ENCODE data around the gene PDE4B. TPM values are rescaled to one million over a fixed set of nuclear protein-coding genes. Genes with fewer than 3 reads are reported as not detected.

PDE4B gene
- polyA plus RNA-seq, 1 donor from 2014 or later = 135 TPM

DNA sequence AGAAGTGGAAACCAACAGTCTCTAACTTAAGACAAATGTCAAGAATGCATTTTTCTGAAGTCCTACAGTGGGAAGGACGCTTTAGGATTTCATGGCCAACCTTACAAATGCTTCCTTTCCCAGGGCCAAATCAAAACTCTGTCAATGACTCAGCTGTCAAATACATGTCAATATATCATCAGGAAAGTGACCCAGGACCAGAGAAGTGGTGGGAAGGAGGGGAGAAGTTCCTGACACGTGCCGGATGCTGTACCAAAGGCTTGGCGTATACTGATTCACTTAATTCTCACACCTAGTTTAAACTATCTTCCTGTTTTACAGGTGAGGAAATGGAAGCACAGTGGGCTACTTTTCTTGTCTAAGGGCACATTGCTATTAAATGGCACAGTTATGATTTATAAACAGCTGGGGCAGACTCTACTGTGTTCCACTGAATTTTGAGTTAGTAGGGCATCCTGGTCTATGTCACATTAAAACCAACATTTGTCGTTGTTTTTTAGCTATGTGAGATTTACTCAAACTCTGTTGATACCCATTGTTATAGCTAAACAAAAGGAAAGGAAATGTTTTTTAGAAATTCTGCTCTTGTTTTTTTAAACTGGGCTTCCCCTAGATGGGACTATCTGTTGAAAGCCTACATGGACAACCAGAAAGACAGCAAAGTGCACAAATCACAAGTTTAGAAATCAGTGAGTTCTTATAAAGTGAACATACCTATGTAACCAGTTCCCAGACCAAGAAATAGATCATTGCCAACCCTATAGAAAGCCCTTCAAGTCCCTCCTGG lies 533.1 kb downstream of the PDE4B start:
- Histone ChIP-seq H3F3A (ENCODE audit: insufficient read depth, low read length, poor library complexity, severe bottlenecking) (no peaks in the 10 kb centered on the region), H2AFZ (ENCODE audit: low read depth, low read length) (no peak overlapping the region), H3K4me2 (ENCODE audit: low read length) (no peak overlapping the region), H3K79me2 (replicated peaks; ENCODE audit: insufficient read depth, low read length) (no peaks in the 10 kb centered on the region), H3K9me3 (ENCODE audit: low read length) (no peaks in the 10 kb centered on the region), H3K27ac (ENCODE audit: low read length) (no peak overlapping the region), H3K27me3 (ENCODE audit: insufficient read depth, low read depth, low read length) (no peaks in the 10 kb centered on the region), H3K36me3 (ENCODE audit: insufficient read depth, low read length) (no peaks in the 10 kb centered on the region), H3K9me2 (ENCODE audit: insufficient read depth, low read length) (no peaks in the 10 kb centered on the region), H4K20me1 (ENCODE audit: insufficient read depth) (no peaks in the 10 kb centered on the region), H3K9ac (ENCODE audit: low read length) (no peak overlapping the region), H3K4me3 (ENCODE audit: low read length) (no peak overlapping the region)
- TF ChIP-seq, protein P1, sequence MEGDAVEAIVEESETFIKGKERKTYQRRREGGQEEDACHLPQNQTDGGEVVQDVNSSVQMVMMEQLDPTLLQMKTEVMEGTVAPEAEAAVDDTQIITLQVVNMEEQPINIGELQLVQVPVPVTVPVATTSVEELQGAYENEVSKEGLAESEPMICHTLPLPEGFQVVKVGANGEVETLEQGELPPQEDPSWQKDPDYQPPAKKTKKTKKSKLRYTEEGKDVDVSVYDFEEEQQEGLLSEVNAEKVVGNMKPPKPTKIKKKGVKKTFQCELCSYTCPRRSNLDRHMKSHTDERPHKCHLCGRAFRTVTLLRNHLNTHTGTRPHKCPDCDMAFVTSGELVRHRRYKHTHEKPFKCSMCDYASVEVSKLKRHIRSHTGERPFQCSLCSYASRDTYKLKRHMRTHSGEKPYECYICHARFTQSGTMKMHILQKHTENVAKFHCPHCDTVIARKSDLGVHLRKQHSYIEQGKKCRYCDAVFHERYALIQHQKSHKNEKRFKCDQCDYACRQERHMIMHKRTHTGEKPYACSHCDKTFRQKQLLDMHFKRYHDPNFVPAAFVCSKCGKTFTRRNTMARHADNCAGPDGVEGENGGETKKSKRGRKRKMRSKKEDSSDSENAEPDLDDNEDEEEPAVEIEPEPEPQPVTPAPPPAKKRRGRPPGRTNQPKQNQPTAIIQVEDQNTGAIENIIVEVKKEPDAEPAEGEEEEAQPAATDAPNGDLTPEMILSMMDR (IDR thresholded peaks at IDR 0.05; ENCODE audit: poor library complexity, severe bottlenecking) = no peak
- TF ChIP-seq TAF1 (IDR thresholded peaks at IDR 0.05; ENCODE audit: low read depth) (no peak), EZH2 (IDR thresholded peaks at IDR 0.05; ENCODE audit: borderline replicate concordance, insufficient read depth, low read length, poor library complexity, severe bottlenecking) (no peak), EP300 (conservative IDR thresholded peaks at IDR 0.05; ENCODE audit: poor library complexity, severe bottlenecking) (no peak), MXI1 (conservative IDR thresholded peaks at IDR 0.05; ENCODE audit: poor library complexity, severe bottlenecking) (no peak), RAD21 (conservative IDR thresholded peaks at IDR 0.05) (no peak), SMC3 (conservative IDR thresholded peaks at IDR 0.05; ENCODE audit: poor library complexity) (no peak), POLR2AphosphoS5 (IDR thresholded peaks at IDR 0.05) (no peak)
- TF ChIP-seq, protein P2, sequence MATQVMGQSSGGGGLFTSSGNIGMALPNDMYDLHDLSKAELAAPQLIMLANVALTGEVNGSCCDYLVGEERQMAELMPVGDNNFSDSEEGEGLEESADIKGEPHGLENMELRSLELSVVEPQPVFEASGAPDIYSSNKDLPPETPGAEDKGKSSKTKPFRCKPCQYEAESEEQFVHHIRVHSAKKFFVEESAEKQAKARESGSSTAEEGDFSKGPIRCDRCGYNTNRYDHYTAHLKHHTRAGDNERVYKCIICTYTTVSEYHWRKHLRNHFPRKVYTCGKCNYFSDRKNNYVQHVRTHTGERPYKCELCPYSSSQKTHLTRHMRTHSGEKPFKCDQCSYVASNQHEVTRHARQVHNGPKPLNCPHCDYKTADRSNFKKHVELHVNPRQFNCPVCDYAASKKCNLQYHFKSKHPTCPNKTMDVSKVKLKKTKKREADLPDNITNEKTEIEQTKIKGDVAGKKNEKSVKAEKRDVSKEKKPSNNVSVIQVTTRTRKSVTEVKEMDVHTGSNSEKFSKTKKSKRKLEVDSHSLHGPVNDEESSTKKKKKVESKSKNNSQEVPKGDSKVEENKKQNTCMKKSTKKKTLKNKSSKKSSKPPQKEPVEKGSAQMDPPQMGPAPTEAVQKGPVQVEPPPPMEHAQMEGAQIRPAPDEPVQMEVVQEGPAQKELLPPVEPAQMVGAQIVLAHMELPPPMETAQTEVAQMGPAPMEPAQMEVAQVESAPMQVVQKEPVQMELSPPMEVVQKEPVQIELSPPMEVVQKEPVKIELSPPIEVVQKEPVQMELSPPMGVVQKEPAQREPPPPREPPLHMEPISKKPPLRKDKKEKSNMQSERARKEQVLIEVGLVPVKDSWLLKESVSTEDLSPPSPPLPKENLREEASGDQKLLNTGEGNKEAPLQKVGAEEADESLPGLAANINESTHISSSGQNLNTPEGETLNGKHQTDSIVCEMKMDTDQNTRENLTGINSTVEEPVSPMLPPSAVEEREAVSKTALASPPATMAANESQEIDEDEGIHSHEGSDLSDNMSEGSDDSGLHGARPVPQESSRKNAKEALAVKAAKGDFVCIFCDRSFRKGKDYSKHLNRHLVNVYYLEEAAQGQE (IDR thresholded peaks at IDR 0.05; ENCODE audit: borderline replicate concordance) = no peak

DNA sequence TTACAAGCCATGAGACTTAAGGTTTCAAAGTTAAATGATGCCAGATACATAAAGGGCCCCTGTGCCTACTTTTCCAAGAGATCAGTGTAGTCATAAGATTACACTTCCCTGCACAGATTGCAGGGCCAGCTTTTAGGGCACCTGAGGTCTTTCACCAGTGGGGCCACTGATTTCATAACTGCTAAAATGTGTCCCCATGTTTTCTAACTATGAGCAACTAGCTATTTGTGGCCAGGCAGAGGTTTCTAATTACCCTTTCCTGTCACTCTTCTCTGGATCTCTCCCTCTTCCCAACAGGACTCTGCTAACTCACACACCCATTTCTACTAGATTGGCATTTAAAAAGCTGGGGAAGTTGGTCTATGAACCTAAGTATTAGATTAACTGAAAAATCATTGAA lies 534.2 kb downstream of the PDE4B start:
- H3K4me3 ChIP-seq (ENCODE audit: low read length) = no peak overlapping the region
- no peaks in the 10 kb centered on the region for H3K9me3 ChIP-seq (ENCODE audit: low read length)
- H3K4me2 ChIP-seq (ENCODE audit: low read length) = no peak overlapping the region
- TF ChIP-seq TAF1 (IDR thresholded peaks at IDR 0.05; ENCODE audit: low read depth) (no peak), EP300 (conservative IDR thresholded peaks at IDR 0.05; ENCODE audit: poor library complexity, severe bottlenecking) (no peak), RAD21 (conservative IDR thresholded peaks at IDR 0.05) (no peak), MXI1 (conservative IDR thresholded peaks at IDR 0.05; ENCODE audit: poor library complexity, severe bottlenecking) (no peak), EZH2 (IDR thresholded peaks at IDR 0.05; ENCODE audit: borderline replicate concordance, insufficient read depth, low read length, poor library complexity, severe bottlenecking) (no peak), SMC3 (conservative IDR thresholded peaks at IDR 0.05; ENCODE audit: poor library complexity) (no peak)
- TF ChIP-seq, protein P1 (IDR thresholded peaks at IDR 0.05; ENCODE audit: poor library complexity, severe bottlenecking) = no peak
- H3K27me3 ChIP-seq (ENCODE audit: insufficient read depth, low read depth, low read length) = no peaks in the 10 kb centered on the region
- H4K20me1 ChIP-seq (ENCODE audit: insufficient read depth) = no peaks in the 10 kb centered on the region
- H3F3A ChIP-seq (ENCODE audit: insufficient read depth, low read length, poor library complexity, severe bottlenecking) = no peaks in the 10 kb centered on the region
- no peaks in the 10 kb centered on the region for H3K36me3 ChIP-seq (ENCODE audit: insufficient read depth, low read length)
- H3K79me2 ChIP-seq (replicated peaks; ENCODE audit: insufficient read depth, low read length) = no peaks in the 10 kb centered on the region
- no peaks in the 10 kb centered on the region for H3K9me2 ChIP-seq (ENCODE audit: insufficient read depth, low read length)
- H3K9ac ChIP-seq (ENCODE audit: low read length) = no peak overlapping the region
- no peak overlapping the region for H3K27ac ChIP-seq (ENCODE audit: low read length)
- H2AFZ ChIP-seq (ENCODE audit: low read depth, low read length) = no peak overlapping the region

All from neural cell (in vitro differentiated cells).